BE2C (cell line): ENCODE data around the gene EBPL.

Source experiments
- DNase-seq: peaks from one replicate; pipeline ENCODE4 v3.0.0-alpha.2; 2020
- H3K27me3 ChIP-seq: fragments of 250-450 bp; sonication (Bioruptor Pico); 2 replicates; pipeline ENCODE4 v1.5.1; 2020; ENCODE audit warnings: mild to moderate bottlenecking
- H3K36me3 ChIP-seq: fragments of 250-450 bp; sonication (Bioruptor Pico); 2 replicates; pipeline ENCODE4 v1.5.1; 2020; ENCODE audit warnings: mild to moderate bottlenecking
- H3K4me1 ChIP-seq: fragments of 250-450 bp; sonication (Bioruptor Pico); 2 replicates; pipeline ENCODE4 v1.5.1; 2020
- H3K4me3 ChIP-seq: 2 replicates; pipeline ENCODE4 v1.5.1; 2011; ENCODE audit warnings: low read depth, low read length
- H3K9me3 ChIP-seq: fragments of 250-450 bp; sonication (Bioruptor Pico); 2 replicates; pipeline ENCODE4 v1.5.1; 2020
- TF ChIP-seq, protein P1 (sequence below): IDR thresholded peaks from 2 replicates; pipeline ENCODE4 v1.5.1; 2012; ENCODE audit warnings: mild to moderate bottlenecking, low read depth, low read length

EBPL gene

DNA sequence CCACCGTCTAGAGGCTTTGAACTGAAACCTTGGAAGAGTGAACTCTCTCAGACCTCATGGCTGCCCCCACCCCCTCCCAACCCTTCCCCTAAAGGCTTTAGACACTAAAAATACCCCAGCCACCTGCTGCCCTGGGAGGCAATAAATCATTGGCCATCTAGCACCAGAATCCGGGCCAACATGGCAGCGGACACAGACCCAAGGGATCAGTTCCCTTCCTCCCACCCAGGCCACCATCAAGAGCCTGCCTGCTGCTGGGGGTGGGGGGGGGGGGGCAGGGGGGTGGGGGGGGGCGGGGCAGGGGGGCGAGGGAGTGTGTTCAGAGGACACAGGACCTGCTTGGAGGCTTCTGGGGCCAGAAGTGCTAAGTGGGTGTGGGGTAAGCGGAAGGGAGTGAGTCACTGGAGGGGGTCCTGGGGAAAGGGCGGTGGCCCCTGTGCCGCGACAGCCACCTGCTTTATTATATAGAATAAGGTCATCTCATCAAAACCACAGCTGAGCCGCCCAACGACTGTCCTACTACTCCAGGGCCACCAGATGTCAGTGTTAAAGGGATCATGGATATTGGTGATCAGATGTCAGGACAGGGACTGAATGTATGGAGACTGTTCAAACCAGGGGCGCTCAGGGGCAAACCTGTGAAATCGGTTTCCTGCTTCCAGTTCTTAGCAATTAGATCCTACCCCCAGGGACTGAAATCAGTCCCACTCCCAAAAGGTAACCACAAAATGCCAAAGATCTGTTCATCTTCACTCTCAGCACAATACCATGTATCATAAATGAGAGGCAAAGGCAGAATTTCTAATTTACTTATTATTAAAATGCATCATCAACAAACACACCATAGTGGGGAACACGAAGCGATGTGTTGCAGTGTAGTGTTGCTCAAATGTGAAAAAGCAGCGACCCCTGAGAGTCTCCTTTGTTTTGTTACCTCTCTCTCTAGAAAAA lies 38.7 kb downstream of the EBPL start:
- Histone ChIP-seq H3K4me1 (peaks cover 10% of the 10 kb centered on the region), H3K4me3 (no peak overlapping the region), H3K27me3 (no peaks in the 10 kb centered on the region), H3K36me3 (no peaks in the 10 kb centered on the region; the same call in 1 of the 2 replicates), H3K9me3 (no peaks in the 10 kb centered on the region)
- peak; percentile 57 for DNase-seq
- TF ChIP-seq, protein P1, sequence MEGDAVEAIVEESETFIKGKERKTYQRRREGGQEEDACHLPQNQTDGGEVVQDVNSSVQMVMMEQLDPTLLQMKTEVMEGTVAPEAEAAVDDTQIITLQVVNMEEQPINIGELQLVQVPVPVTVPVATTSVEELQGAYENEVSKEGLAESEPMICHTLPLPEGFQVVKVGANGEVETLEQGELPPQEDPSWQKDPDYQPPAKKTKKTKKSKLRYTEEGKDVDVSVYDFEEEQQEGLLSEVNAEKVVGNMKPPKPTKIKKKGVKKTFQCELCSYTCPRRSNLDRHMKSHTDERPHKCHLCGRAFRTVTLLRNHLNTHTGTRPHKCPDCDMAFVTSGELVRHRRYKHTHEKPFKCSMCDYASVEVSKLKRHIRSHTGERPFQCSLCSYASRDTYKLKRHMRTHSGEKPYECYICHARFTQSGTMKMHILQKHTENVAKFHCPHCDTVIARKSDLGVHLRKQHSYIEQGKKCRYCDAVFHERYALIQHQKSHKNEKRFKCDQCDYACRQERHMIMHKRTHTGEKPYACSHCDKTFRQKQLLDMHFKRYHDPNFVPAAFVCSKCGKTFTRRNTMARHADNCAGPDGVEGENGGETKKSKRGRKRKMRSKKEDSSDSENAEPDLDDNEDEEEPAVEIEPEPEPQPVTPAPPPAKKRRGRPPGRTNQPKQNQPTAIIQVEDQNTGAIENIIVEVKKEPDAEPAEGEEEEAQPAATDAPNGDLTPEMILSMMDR: peak; percentile 77

DNA sequence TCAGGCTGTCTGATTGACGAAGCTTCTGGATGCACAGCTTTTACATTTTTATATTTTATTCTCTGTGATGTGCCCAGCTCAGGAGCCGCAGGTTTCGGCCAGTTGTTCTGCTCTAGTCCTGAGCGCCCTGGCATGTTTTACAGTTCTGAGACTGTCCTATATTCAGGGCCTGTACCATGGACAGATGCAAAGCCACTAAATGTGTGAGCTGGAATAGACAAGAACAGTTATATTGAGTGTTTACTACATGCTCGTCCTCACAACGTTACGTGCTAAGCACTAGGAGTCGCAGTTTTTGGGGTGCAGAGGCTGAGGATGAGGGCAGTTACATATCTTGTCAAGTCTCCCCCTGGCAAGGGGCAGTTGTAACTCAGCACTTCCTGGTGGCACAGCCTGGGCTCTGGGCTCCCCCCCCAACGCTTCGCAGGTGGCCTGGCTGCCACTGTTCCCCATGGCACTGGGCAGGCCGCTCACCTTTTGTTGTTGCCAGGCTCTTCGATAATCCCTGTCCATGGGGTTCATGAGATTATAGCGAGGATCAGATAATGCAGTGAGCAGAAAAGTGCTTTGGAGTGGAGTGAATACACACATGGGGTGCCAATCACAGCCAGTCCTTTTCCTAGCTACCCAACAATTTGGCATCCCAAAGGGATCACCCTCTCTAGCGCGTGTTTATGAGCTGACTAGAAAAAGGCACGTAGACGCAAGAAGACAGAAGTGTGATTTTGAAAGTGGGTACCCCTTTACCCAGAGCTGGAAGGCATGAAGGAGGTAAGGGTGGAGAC lies 39.5 kb downstream of the EBPL start:
- no peak for DNase-seq
- no peaks in the 10 kb centered on the region for H3K27me3 ChIP-seq
- no peaks in the 10 kb centered on the region; the same call in 1 of the 2 replicates for H3K36me3 ChIP-seq
- TF ChIP-seq, protein P1: no peak
- peaks cover 10% of the 10 kb centered on the region for H3K4me1 ChIP-seq
- no peaks in the 10 kb centered on the region for H3K9me3 ChIP-seq
- H3K4me3 ChIP-seq: no peak overlapping the region

DNA sequence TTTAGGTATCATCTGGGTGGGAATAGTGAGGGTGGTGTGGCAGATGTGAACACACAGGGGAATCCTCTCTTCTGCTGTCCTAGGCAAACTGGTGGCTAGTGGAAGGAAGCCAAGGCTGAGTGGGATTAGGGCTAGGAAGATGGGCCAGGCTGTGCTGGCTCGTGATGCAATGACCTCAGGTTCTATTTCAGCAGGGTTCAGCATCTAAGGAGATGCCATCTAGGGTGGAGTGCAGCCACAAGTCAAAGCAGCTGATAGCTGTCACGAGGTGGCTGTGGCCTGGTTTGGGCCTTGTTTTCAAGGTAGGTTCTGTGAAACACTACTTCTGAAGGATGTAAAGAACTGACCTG lies 41.3 kb downstream of the EBPL start:
- Histone ChIP-seq H3K9me3 (no peaks in the 10 kb centered on the region), H3K27me3 (no peaks in the 10 kb centered on the region), H3K36me3 (no peaks in the 10 kb centered on the region; the same call in 1 of the 2 replicates), H3K4me3 (no peak overlapping the region), H3K4me1 (peaks cover 5% of the 10 kb centered on the region; the same call in 1 of the 2 replicates)
- DNase-seq: no peak
- TF ChIP-seq, protein P1: no peak

DNA sequence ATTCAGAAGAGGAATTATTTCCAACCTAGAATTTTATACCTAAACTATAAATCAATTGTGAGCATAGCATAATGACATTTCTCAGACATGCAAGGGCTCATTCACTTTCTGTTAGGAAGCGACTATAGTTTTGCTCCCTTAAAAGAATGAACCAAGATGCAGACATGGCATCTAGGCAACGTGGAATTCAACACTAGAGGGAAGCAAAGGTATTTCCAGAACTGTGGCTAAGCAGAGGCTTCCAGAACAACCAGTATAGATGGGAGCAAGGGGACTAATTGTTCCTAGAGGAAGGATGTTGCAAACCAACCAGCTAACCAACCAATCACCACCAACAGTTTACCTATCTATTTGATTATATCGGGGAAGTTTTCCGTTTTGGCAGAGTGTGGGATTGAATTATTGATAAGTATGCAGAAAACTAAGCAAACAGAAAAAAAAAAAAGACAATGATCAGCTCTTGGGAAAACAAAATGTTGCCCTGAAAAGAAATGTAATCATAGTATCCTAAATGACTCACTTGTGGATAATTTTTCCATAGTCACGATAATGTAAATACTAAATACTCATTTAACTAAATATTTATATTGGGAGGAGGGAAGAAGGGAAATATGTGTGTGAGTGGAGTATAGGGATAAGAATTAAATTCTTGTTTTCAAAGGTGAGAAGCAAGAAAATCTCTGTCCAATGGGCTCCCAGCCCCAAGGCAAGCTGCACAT lies 41.9 kb downstream of the EBPL start:
- Histone ChIP-seq H3K9me3 (no peaks in the 10 kb centered on the region), H3K36me3 (no peaks in the 10 kb centered on the region; the same call in 1 of the 2 replicates), H3K27me3 (no peaks in the 10 kb centered on the region), H3K4me3 (no peak overlapping the region), H3K4me1 (peaks cover 5% of the 10 kb centered on the region; the same call in 1 of the 2 replicates)
- no peak for DNase-seq
- TF ChIP-seq, protein P1: peak; percentile 60

DNA sequence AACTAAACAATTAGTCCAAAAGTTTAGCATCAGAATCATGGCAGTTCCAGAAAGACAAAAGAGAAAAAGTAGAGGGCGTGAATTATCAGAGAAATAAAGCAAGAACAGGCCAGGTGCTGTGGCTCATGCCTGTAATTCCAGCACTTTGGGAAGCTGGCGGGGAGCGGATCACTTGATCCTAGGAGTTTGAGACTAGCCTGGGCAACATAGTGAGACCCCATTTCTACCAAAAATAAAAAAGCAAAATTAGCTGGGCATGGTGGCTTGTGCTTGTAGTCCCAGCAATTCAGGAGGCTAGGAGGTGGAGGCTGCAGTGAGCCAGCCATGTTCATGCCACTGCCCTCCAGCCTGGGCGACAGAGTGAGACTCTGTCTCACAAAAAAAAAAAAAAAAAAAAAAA lies 44.6 kb downstream of the EBPL start:
- Histone ChIP-seq H3K27me3 (no peaks in the 10 kb centered on the region), H3K4me1 (no peaks in the 10 kb centered on the region), H3K36me3 (no peaks in the 10 kb centered on the region), H3K4me3 (no peak overlapping the region), H3K9me3 (no peaks in the 10 kb centered on the region)
- TF ChIP-seq, protein P1: no peak
- no peak for DNase-seq
